Heart left ventricle (tissue), 13 donors: ENCODE data around the gene GRXCR1.

Experiments
- POLR2A ChIP-seq, 2 donors: fragments of 450-650 bp; IDR thresholded peaks; one replicate each; pipeline ENCODE4 v1.6.1; 2017; ENCODE audit warnings: antibody characterized with exemption in 2 of 2, mild to moderate bottlenecking in 2 of 2, moderate library complexity in 2 of 2
- TF ChIP-seq, protein P1 (sequence below), 12 donors: fragments of 200-600 bp; sonication (generic) in 4 of 12; IDR thresholded peaks; one replicate each; pipeline versions ENCODE4 v1.5.0 to v1.8.0; 2018 to 2022; ENCODE audit warnings: antibody characterized with exemption in 12 of 12, mild to moderate bottlenecking in 5 of 12
- donor health status: ischemic (EF 13 %, LVEDD 7.1; RV severe dilation, severe dysfunction).
- donor health status: DM: no; HTN: yes; CAD: no.
- donor health status: DM: no; HTN: no; CAD: no.
- donor health status: ischemic (EF 25% LVEDD 6.9; RV normal size, moderate dysfunction).
- donor health status: ischemic (EF 25% LVEDD 5.7; RV mildly dilated, moderate dysfunction).
- donor health status: ischemic (EF 35%, LVEDD 5.7; RV mildly dilated, moderate dysfunction).
- donor health status: nonischemic (EF 11% LVEDD 7.7; RV severe dilation, severe dysfunction).
- donor health status: DM: yes; HTN: yes; CAD: no.
- donor health status: PGD.
- donor health status: ischemic (EF 29% LVEDD 5.4; RV normal size, mild dysfunction).
- donor health status: nonischemic (EF 23%, LVEDD 6.1; RV moderate dilation, normal function).

DNA sequence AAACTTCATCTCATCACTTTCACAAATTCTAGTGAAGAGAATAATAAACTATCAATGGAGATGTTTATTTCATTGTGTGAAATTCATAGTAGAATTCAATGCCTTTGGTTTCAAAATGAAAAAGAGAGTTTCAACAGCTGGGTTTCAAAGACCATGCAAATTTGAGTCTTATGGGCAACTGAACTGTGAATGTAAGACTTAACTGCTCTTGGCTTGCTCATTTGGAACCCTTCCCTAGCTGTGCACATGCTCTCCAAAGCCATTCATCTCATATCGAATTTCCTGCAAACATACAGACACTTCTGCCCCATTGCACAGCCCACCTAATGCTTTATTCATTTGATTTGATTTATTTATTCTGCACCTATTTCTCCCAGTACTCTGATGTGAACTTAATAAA, 154.5 kb downstream of the GRXCR1 start:
- TF ChIP-seq POLR2A (IDR thresholded peaks at IDR 0.05): no peak
- TF ChIP-seq, protein P1, sequence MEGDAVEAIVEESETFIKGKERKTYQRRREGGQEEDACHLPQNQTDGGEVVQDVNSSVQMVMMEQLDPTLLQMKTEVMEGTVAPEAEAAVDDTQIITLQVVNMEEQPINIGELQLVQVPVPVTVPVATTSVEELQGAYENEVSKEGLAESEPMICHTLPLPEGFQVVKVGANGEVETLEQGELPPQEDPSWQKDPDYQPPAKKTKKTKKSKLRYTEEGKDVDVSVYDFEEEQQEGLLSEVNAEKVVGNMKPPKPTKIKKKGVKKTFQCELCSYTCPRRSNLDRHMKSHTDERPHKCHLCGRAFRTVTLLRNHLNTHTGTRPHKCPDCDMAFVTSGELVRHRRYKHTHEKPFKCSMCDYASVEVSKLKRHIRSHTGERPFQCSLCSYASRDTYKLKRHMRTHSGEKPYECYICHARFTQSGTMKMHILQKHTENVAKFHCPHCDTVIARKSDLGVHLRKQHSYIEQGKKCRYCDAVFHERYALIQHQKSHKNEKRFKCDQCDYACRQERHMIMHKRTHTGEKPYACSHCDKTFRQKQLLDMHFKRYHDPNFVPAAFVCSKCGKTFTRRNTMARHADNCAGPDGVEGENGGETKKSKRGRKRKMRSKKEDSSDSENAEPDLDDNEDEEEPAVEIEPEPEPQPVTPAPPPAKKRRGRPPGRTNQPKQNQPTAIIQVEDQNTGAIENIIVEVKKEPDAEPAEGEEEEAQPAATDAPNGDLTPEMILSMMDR (IDR thresholded peaks at IDR 0.05): no peak
